Measurements from ENCODE around the gene TMPRSS7.

Gene TMPRSS7, protein sequence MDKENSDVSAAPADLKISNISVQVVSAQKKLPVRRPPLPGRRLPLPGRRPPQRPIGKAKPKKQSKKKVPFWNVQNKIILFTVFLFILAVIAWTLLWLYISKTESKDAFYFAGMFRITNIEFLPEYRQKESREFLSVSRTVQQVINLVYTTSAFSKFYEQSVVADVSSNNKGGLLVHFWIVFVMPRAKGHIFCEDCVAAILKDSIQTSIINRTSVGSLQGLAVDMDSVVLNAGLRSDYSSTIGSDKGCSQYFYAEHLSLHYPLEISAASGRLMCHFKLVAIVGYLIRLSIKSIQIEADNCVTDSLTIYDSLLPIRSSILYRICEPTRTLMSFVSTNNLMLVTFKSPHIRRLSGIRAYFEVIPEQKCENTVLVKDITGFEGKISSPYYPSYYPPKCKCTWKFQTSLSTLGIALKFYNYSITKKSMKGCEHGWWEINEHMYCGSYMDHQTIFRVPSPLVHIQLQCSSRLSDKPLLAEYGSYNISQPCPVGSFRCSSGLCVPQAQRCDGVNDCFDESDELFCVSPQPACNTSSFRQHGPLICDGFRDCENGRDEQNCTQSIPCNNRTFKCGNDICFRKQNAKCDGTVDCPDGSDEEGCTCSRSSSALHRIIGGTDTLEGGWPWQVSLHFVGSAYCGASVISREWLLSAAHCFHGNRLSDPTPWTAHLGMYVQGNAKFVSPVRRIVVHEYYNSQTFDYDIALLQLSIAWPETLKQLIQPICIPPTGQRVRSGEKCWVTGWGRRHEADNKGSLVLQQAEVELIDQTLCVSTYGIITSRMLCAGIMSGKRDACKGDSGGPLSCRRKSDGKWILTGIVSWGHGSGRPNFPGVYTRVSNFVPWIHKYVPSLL

GRCh38 chr3:112034436-112034835 is at the start of gene TMPRSS7:
Gene TMPRSS7, plus strand, starts transcription at chr3:112034736. Its CDS starts 110 bp downstream, at chr3:112034846.
- no peak for DNase-seq (ENCODE audit: low spot score)

GRCh38 chr3:111986800-111987199 is 47.7 kb upstream of the TMPRSS7 start:
- DNase-seq (ENCODE audit: low spot score), result no peak

DNA sequence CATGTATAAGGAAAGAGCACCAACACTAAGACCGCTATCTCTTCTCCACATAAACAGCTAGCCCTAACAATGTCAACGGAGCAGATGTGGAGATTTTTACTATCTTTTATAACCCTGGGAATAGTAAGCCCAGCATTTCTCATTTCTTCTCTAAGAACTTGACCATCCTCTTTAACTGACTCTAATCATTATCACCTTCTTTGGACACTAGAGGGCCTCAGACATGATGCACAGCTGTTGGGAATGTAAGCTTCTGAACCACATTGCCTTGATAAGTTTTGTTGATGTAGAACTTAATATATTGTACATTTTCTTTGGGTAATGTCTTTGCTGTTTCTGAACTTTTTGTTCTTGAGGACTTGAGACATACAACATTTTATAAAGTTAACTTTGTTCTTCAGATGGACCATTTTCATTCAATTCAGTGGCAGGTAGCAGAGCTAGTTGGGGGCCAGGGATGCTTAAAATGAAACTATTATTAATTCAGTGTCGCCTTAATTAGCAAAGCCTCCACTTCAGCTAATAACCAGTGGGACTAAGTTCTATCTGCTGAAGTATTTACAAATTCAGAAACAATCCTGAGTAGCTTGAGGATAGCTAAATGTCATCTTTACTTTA is 45.4 kb upstream of the TMPRSS7 start:
- DNase-seq (ENCODE audit: low spot score), result no peak

DNA sequence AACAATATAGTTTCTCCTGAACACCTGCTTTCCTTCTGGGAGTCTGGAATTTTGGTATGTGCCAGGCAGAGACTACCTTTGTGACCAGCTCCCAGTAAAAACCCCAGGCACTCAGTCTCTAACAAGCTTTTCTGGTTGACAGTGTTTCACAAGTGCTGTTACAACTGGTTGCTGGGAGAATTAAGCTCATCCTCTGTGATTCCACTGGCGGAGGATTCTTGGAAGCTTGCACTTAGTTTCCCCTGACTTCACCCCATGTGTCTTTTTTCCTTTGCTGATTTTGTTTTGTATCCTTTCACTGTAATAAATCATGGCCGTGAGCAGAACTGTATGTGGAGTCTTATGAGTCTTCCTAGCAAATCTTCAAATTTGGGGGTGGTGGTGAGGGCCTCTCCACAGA is 41.5 kb upstream of the TMPRSS7 start:
- DNase-seq (ENCODE audit: low spot score), result no peak

- DNase-seq (ENCODE audit: low spot score), result no peak
Observed at GRCh38 chr3:111998636-111999483, 35.7 kb upstream of the TMPRSS7 start, which contains the start of gene TAGLN3. Gene TAGLN3, plus strand, starts transcription at chr3:111998922. Its CDS starts 501 bp downstream, at chr3:111999423.

DNA sequence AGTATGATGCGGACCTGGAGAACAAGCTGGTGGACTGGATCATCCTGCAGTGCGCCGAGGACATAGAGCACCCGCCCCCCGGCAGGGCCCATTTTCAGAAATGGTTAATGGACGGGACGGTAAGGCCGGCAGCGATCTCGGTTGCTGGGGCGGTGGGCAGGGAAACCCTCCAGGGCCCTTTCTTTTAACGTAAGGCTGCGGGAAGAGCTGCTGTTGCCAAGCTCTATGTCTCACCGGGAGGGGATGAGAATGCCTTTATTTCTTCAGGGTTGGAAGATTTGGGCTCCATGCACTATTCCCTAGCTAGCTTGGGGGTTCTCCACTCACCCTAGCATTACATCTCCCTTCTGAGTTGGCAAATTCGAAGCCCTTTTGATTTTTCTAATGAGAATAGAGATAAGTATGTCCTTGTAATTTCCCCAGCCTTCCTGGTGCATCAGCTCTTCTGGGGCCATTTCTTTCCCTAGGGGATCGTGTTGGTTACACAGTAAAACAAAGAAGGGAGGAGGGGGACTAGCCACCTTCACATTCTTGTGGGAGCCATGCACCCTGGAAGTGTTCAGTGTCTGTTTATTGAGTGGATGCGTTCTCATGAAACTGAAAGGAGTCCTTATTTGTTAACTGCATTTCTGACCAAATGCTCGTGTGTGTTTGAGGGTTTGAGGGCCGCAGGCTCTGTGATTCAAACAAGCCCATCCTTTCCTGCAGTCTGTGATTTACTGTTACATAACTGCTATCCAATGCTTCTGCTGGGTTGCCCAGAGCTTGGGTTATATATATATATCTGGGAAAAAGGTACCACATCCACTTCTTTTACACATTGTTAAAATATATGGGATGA is 34.8 kb upstream of the TMPRSS7 start:
- no peak for DNase-seq (ENCODE audit: low spot score)

DNA sequence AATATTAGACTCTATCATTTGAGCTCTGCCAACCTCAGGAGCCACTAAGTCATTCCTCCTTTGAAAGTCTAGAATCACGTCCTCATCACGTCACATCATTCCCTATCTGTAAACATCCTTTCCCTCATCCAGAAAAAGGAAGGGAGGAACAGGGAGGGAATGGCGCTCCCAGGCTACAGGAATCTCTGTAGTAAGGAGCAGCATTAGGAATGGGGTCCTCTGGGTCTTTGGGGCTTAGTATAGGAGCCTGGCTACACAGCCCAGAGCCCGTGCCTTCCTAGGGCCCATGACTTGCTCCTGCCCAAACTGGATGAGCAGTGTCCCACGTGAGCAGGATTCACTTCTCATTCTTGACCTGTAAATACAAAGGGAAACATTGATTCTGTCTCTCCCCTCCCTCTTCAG is 34.2 kb upstream of the TMPRSS7 start:
- DNase-seq (ENCODE audit: low spot score), result no peak

DNA sequence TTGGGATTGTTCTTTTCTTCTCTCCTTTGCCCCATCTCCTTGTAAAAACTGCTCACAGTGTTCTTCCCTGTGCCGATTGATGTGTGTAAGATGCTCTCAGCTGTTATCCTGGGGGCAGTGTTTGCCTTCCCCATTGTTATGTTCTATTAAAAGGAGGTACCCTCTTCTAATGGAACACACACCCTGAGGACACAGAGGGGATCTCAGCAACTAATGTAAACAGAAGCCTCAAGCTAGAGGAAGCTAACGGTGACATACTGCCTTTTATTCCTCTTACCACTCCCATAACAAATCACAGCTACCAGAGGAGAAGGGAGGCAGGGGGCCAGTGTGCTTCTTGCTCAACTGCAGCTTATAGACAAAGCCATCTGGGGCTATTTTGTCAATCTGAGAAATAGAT is 33.6 kb upstream of the TMPRSS7 start:
- no peak for DNase-seq (ENCODE audit: low spot score)

GRCh38 chr3:112001526-112001925 is 33.0 kb upstream of the TMPRSS7 start:
- no peak for DNase-seq (ENCODE audit: low spot score)

DNA sequence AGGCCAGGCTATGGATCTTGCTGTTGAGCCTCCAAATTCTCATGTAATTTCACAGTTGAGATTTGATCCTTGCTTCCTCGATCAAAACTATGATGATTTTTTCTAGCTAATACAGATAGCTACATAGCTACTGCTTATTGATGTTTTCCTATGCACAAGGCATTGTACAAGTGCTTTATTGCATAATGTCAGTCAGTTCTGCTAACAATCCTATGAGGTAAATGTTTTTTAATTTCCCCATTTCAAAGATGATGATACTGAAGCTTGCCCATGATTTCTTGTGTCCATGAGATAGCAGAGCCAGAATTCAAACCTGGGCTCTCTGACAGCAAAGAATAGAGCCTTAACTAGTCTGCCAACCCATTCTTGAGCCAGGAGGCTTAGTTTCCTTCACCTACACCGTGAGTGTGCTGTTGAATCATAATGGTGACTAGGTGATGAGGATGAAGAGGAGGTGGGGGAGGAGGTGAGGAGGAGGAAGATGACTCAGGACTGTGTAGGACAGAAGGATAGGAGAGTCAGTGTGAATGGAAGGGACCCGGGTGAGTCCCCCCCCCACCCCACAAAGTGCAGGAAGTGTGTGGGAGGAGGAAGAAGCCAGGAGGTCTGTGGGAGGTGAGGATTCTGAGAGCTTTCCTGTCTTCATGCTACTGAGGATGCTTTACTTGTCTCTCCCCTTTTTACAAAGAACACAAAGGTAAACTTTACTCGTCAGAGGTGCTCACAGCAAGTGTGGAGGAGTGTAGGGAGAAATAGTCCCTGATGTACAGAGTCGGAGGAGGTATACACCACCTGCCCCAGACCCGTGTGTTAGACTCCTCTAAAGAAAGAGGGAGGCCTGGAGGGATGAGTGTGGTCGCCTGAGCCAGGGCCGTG is 32.2 kb upstream of the TMPRSS7 start:
- no peak for DNase-seq (ENCODE audit: low spot score)

GRCh38 chr3:112003321-112004080 is 31.0 kb upstream of the TMPRSS7 start:
- DNase-seq (ENCODE audit: low spot score), result no peak

- no peak for DNase-seq (ENCODE audit: low spot score)
Observed at GRCh38 chr3:112004187-112004586, 30.3 kb upstream of the TMPRSS7 start.

GRCh38 chr3:112004669-112005068 is 29.9 kb upstream of the TMPRSS7 start:
- DNase-seq (ENCODE audit: low spot score), result no peak

- DNase-seq (ENCODE audit: low spot score), result no peak
Observed at GRCh38 chr3:112005091-112005672, 29.4 kb upstream of the TMPRSS7 start.

- no peak for DNase-seq (ENCODE audit: low spot score)
Observed at GRCh38 chr3:112007633-112008032, 26.9 kb upstream of the TMPRSS7 start.

DNA sequence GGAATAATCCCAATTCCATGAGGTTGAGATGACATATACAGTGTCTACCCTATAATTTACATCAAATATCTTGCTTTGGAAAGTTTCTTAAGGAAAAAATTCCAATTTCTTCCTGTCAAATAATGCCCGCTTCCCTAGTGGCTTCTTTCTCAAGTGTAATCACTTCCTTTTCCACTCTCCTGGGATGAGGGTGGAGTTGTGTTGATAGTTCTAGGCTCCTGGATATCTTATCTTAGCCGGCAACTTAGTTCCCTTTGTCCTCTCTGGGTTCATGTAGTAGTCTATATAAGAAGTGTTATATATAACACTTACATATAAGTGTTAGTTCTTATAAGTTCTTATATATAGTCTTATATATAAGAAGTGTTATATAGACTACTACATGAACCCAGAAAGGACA is 24.9 kb upstream of the TMPRSS7 start:
- no peak for DNase-seq (ENCODE audit: low spot score)

- no peak for DNase-seq (ENCODE audit: low spot score)
Observed at GRCh38 chr3:112010636-112011035, 23.9 kb upstream of the TMPRSS7 start.

- DNase-seq (ENCODE audit: low spot score), result no peak
Observed at GRCh38 chr3:112011376-112011940, 23.1 kb upstream of the TMPRSS7 start.
